Activated CD8-positive, alpha-beta T cell treated with anti-CD3 and anti-CD28 coated beads for 36 hours (primary cell): Measurements from ENCODE around the gene JADE2. TPM values are rescaled to one million over a fixed set of nuclear protein-coding genes. Genes with fewer than 3 reads are reported as not detected.

Experiments used
- ATAC-seq: fragments of 200-7000 bp; cut with Tn5 transposase; one replicate; pipeline ENCODE4 v1.10.0; 2021; ENCODE audit warnings: mild to moderate bottlenecking, moderate library complexity
- CTCF ChIA-PET: fragments of 350-600 bp; sonication (Branson Sonifier 250); formaldehyde crosslinking; loops from one replicate; lab custom pipeline; 2021; ENCODE audit warnings: antibody characterized with exemption; lab: Charles Lee
- POLR2A ChIA-PET: fragments of 350-600 bp; sonication (Branson Sonifier 250); formaldehyde crosslinking; loops from one replicate; lab custom pipeline; 2021; ENCODE audit warnings: antibody characterized with exemption; lab: Charles Lee
- DNase-seq: peaks from one replicate; pipeline ENCODE4 v3.0.0-alpha.2; 2020
- H3K27ac Mint-ChIP-seq: one replicate; pipeline ENCODE4 v1.8.0; 2021; ENCODE audit warnings: mild to moderate bottlenecking, mixed read lengths
- H3K27me3 Mint-ChIP-seq: one replicate; pipeline ENCODE4 v1.8.0; 2021; ENCODE audit warnings: mixed read lengths
- H3K36me3 Mint-ChIP-seq: one replicate; pipeline ENCODE4 v1.8.0; 2021; ENCODE audit warnings: low read depth, mixed read lengths
- H3K4me1 Mint-ChIP-seq: one replicate; pipeline ENCODE4 v1.8.0; 2021; ENCODE audit warnings: low read depth, mixed read lengths
- H3K4me3 Mint-ChIP-seq: one replicate; pipeline ENCODE4 v1.8.0; 2021; ENCODE audit warnings: mild to moderate bottlenecking, moderate library complexity, mixed read lengths
- H3K9me3 Mint-ChIP-seq: one replicate; pipeline ENCODE4 v1.8.0; 2021; ENCODE audit warnings: mixed read lengths
- CTCF ChIP-seq: fragments of 200-600 bp; IDR thresholded peaks from one replicate; pipeline ENCODE4 v1.8.0; 2022; ENCODE audit warnings: antibody characterized with exemption, mild to moderate bottlenecking
- intact Hi-C: fragments of 100-400 bp; cut with micrococcal nuclease; formaldehyde crosslinking; loops from one replicate; pipeline ENCODE4 v1.10.0; 2022
- total RNA-seq, 2 experiments: library from RNA; stranded (reverse); gene quantifications; one replicate each; pipeline ENCODE4 v1.2.3, GENCODE V29; 2021

JADE2 gene
- total RNA-seq, 2 experiments from 2014 or later: 58.7 to 61.2 TPM

GRCh38 chr5:134508521-134509195 lies 16.8 kb upstream of the JADE2 start:
- H3K4me1 Mint-ChIP-seq: peaks cover 49% of the 10 kb centered on the region

GRCh38 chr5:134509308-134510040 lies 16.0 kb upstream of the JADE2 start:
- no peak for ATAC-seq
- CTCF ChIA-PET: interaction anchor here (0.8 to 2.0 kb wide), 2 partner anchors 15 to 98 kb away, joined by 3 to 4 read pairs; partner anchors contain the start of gene CDKN2AIPNL
- intact Hi-C loops: no loop called here
- Mint-ChIP-seq H3K9me3 (no peaks in the 10 kb centered on the region), H3K27ac (peak overlapping the region; percentile 62), H3K36me3 (no peaks in the 10 kb centered on the region), H3K4me1 (peaks cover 41% of the 10 kb centered on the region), H3K27me3 (no peaks in the 10 kb centered on the region), H3K4me3 (no peak overlapping the region)
- DNase-seq: no peak
- no peak for TF ChIP-seq CTCF
- POLR2A ChIA-PET: interaction anchor here (0.9 to 4.5 kb wide), 4 partner anchors 14 to 98 kb away, joined by 3 to 25 read pairs (median 4); partner anchors contain the start of gene JADE2

More at GRCh38 chr5:134508521-134509195, 16.8 kb upstream of the JADE2 start:
- ChIA-PET CTCF (interaction anchor here (0.8 to 2.0 kb wide), 3 partner anchors 12 to 97 kb away, joined by 3 to 4 read pairs (median 3); partner anchors contain the start of gene CDKN2AIPNL), POLR2A (interaction anchor here (1.2 to 4.5 kb wide), 3 partner anchors 15 to 97 kb away, joined by 3 to 25 read pairs (median 4); partner anchors contain the start of gene JADE2)
- Mint-ChIP-seq H3K4me3 (no peak overlapping the region), H3K36me3 (no peaks in the 10 kb centered on the region), H3K27ac (no peak overlapping the region), H3K27me3 (no peaks in the 10 kb centered on the region), H3K9me3 (no peaks in the 10 kb centered on the region)
- ATAC-seq (no peak), DNase-seq (no peak)
- intact Hi-C loops: no loop called here
- no peak for TF ChIP-seq CTCF

GRCh38 chr5:134510970-134511795 lies 14.3 kb upstream of the JADE2 start:
- CTCF ChIA-PET: interaction anchor here (1.2 to 2.8 kb wide), 7 partner anchors 9 to 76 kb away, joined by 3 to 13 read pairs (median 6); no protein-coding TSS in a partner anchor
- Mint-ChIP-seq H3K4me3 (no peak overlapping the region), H3K4me1 (peaks cover 41% of the 10 kb centered on the region), H3K27ac (peak overlapping the region; percentile 62), H3K36me3 (no peaks in the 10 kb centered on the region), H3K27me3 (no peaks in the 10 kb centered on the region), H3K9me3 (no peaks in the 10 kb centered on the region)
- TF ChIP-seq CTCF: no peak
- intact Hi-C loops: no loop called here
- DNase-seq: peak; percentile 90
- POLR2A ChIA-PET: interaction anchor here (0.8 to 4.5 kb wide), 11 partner anchors 10 to 227 kb away, joined by 3 to 25 read pairs (median 3); partner anchors contain the start of genes CAMLG, JADE2 and UBE2B
- peak; percentile 92 for ATAC-seq

DNA sequence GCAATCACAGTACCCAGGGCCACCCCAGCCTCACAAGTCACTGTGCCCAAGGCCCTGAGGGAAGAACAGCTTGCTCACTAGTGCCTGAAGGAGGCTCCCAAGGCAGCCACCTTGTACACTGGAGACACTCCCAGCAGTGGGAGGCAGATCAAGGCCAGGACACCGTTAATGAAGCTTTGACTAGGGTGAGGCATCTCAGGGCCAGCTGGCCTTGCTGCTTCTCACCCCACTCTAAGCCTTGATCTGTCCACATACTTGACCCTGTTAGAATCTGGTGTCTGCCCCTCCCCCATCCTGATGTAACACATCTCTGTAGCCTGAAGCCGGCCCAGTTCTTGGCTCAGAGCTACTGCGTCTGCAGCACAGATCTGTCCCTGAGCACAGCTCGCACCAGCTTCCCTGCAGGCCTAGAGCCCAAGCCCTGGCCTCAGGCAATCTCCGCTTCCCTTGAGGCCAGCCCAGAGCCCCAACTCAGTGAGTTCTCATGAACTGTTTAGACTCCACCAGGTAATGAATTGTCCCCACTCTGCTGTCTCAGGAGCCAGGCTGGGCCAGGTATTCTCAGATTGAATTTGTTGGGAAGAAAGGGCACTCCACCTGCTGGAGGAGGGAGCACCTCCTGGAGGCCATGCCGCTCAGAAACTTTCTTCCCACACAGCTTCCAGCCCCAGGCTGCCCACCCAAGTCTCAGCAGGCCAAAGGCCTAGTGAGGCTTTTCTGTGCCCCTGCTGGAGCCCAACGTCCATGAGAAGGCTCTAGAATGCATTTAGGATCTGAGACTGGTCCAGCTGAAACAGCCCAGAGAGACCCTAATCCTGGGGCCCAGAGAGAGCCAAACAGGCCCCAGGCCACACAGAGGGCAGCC lies 13.4 kb upstream of the JADE2 start:
- no peak overlapping the region for H3K4me3 Mint-ChIP-seq
- ChIA-PET POLR2A (interaction anchor here (0.9 to 4.5 kb wide), 8 partner anchors 9 to 141 kb away, joined by 3 to 25 read pairs (median 4); partner anchors contain the start of genes JADE2 and UBE2B), CTCF (interaction anchor here (1.2 to 2.8 kb wide), 6 partner anchors 8 to 75 kb away, joined by 3 to 13 read pairs (median 6); no protein-coding TSS in a partner anchor)
- no peak for ATAC-seq
- peak; percentile 29 for DNase-seq
- H3K27me3 Mint-ChIP-seq: no peaks in the 10 kb centered on the region
- H3K9me3 Mint-ChIP-seq: no peaks in the 10 kb centered on the region
- no peak for TF ChIP-seq CTCF
- peaks cover 40% of the 10 kb centered on the region for H3K4me1 Mint-ChIP-seq
- peak overlapping the region; percentile 62 for H3K27ac Mint-ChIP-seq
- intact Hi-C loops: no loop called here
- H3K36me3 Mint-ChIP-seq: no peaks in the 10 kb centered on the region
